Fibroblast of lung (primary cell): ENCODE measurements around the gene ZNF423.

ENCODE experiments used
- EZH2 ChIP-seq: IDR thresholded peaks from 2 replicates; pipeline ENCODE4 v1.5.1; 2012; ENCODE audit warnings: low read length, control low read depth, mild to moderate bottlenecking; ENCODE audit errors: missing control alignments
- TF ChIP-seq, protein P1 (sequence below), 2 donors: IDR thresholded peaks in 1 of 2; conservative IDR thresholded peaks in 1 of 2; 1 replicate in 1 of 2; 2 replicates in 1 of 2; pipeline ENCODE4 v1.5.1; 2011 to 2012; ENCODE audit warnings: low read length in 2 of 2, control low read depth in 1 of 2, inconsistent platforms in 1 of 2, low read depth in 1 of 2, mild to moderate bottlenecking in 1 of 2

DNA sequence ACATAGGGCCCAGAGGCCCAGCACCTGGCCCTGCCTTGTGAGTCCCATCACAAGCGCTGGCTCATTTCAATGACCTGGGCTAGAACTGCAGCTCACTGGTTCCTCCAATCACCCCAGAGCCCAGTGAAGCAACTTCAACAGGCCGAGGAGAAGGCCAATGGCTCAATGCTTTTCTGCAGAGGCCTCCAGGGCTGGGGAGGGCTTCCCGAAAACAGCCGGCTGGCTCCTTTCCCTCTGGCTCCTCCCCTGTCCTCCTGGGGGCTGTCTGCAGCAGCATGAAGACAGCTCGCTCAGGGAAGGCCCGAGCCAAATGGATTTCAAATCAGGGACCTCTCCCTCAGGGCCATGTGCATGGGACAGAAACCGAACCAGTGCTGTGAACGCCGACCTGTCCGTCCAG is 121.6 kb downstream of the ZNF423 start:
- TF ChIP-seq, protein P1, sequence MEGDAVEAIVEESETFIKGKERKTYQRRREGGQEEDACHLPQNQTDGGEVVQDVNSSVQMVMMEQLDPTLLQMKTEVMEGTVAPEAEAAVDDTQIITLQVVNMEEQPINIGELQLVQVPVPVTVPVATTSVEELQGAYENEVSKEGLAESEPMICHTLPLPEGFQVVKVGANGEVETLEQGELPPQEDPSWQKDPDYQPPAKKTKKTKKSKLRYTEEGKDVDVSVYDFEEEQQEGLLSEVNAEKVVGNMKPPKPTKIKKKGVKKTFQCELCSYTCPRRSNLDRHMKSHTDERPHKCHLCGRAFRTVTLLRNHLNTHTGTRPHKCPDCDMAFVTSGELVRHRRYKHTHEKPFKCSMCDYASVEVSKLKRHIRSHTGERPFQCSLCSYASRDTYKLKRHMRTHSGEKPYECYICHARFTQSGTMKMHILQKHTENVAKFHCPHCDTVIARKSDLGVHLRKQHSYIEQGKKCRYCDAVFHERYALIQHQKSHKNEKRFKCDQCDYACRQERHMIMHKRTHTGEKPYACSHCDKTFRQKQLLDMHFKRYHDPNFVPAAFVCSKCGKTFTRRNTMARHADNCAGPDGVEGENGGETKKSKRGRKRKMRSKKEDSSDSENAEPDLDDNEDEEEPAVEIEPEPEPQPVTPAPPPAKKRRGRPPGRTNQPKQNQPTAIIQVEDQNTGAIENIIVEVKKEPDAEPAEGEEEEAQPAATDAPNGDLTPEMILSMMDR (conservative IDR thresholded peaks at IDR 0.05 in 1 of 2, IDR thresholded peaks at IDR 0.05 in 1 of 2; ENCODE audit: low read depth in 1 of 2, low read length in 2 of 2) = no peak
- no peak for TF ChIP-seq EZH2
